Activated B cell treated with CpG ODN at 0.5 μM for 24 hours (primary cell): ENCODE data around the gene TRIM66. TPM values are rescaled to one million over a fixed set of nuclear protein-coding genes. Genes with fewer than 3 reads are reported as not detected.

Experiments used
- ATAC-seq: fragments of 200-7000 bp; cut with Tn5 transposase; one replicate; pipeline ENCODE4 v1.10.0; 2021; ENCODE audit warnings: low read depth, mild to moderate bottlenecking, moderate library complexity
- CTCF ChIA-PET: fragments of 350-600 bp; sonication (Branson Sonifier 250); formaldehyde crosslinking; loops from one replicate; lab custom pipeline; 2021; ENCODE audit warnings: antibody characterized with exemption; lab: Charles Lee
- POLR2A ChIA-PET: fragments of 350-600 bp; sonication (Branson Sonifier 250); formaldehyde crosslinking; loops from one replicate; lab custom pipeline; 2021; ENCODE audit warnings: antibody characterized with exemption; lab: Charles Lee
- DNase-seq: peaks from one replicate; pipeline ENCODE4 v3.0.0; 2022
- H3K27ac Mint-ChIP-seq: one replicate; pipeline ENCODE4 v1.8.0; 2020; ENCODE audit warnings: mixed read lengths
- H3K27me3 Mint-ChIP-seq: one replicate; pipeline ENCODE4 v1.8.0; 2021; ENCODE audit warnings: mixed read lengths
- H3K36me3 Mint-ChIP-seq: one replicate; pipeline ENCODE4 v1.8.0; 2021; ENCODE audit warnings: low read depth, mixed read lengths
- H3K4me1 Mint-ChIP-seq: one replicate; pipeline ENCODE4 v1.8.0; 2021; ENCODE audit warnings: mixed read lengths
- H3K4me3 Mint-ChIP-seq: one replicate; pipeline ENCODE4 v1.8.0; 2020; ENCODE audit warnings: mild to moderate bottlenecking, mixed read lengths
- H3K9me3 Mint-ChIP-seq: one replicate; pipeline ENCODE4 v1.8.0; 2020; ENCODE audit warnings: mixed read lengths
- intact Hi-C: fragments of 100-400 bp; cut with micrococcal nuclease; formaldehyde crosslinking; loops from one replicate; pipeline ENCODE4 v1.15.1; 2024
- total RNA-seq: library from RNA; stranded (reverse); gene quantifications from 2 replicates; pipeline ENCODE4 v1.2.3, GENCODE V29; 2022
- TF ChIP-seq, protein P1 (sequence below): fragments of 200-600 bp; IDR thresholded peaks from one replicate; pipeline ENCODE4 v1.8.0; 2022; ENCODE audit warnings: antibody characterized with exemption, mild to moderate bottlenecking

Gene TRIM66
- total RNA-seq, 1 donor from 2014 or later: 12.4 TPM

DNA sequence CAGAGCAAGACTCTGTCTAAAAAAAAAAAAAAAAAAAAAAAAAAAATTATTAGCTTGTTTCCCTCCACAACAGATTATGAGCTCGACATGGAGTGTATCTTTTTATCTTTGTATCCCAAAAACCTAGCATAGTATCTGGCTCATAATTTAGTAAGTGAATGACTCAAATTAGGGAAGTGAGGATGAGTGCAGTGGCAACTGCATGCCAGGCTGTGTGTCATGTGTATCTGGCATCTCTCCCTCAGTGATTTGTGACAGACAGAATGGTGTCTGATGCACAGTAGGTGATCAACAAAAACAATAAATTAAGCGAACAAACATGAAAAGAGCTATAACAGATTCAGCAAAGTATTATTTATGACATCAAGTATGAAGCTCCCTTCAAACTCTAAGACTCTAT is 95.7 kb downstream of the TRIM66 start:
- intact Hi-C loops: no loop called here
- no peak for DNase-seq
- ChIA-PET POLR2A (no interaction called here), CTCF (no interaction called here)
- Mint-ChIP-seq H3K4me1 (peaks cover 3% of the 10 kb centered on the region), H3K36me3 (no peaks in the 10 kb centered on the region), H3K27ac (no peak overlapping the region), H3K9me3 (peaks cover 4% of the 10 kb centered on the region), H3K4me3 (no peak overlapping the region), H3K27me3 (no peaks in the 10 kb centered on the region)
- peak; percentile 47 for ATAC-seq
- TF ChIP-seq, protein P1, sequence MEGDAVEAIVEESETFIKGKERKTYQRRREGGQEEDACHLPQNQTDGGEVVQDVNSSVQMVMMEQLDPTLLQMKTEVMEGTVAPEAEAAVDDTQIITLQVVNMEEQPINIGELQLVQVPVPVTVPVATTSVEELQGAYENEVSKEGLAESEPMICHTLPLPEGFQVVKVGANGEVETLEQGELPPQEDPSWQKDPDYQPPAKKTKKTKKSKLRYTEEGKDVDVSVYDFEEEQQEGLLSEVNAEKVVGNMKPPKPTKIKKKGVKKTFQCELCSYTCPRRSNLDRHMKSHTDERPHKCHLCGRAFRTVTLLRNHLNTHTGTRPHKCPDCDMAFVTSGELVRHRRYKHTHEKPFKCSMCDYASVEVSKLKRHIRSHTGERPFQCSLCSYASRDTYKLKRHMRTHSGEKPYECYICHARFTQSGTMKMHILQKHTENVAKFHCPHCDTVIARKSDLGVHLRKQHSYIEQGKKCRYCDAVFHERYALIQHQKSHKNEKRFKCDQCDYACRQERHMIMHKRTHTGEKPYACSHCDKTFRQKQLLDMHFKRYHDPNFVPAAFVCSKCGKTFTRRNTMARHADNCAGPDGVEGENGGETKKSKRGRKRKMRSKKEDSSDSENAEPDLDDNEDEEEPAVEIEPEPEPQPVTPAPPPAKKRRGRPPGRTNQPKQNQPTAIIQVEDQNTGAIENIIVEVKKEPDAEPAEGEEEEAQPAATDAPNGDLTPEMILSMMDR: no peak

DNA sequence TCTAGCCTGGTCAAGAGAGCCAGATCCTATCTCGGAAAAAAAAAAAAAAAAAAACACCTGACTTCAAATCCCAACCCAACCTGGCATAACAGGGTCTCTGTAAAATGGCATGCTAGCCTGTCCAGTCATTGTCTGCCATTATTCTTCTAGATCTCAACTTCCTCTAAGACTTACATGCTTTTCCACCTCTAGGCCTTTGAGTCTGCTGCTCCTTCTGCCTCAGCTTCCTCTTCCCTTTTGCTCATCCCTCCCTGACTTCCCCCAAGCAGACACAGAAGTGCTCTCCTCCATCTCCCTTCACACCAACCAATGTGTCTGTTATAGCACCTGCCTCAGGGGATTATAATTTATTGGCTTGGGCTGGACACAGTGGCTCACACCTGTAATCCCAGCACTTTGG is 96.3 kb downstream of the TRIM66 start:
- intact Hi-C loops: no loop called here
- TF ChIP-seq, protein P1: no peak
- Mint-ChIP-seq H3K4me1 (peaks cover 3% of the 10 kb centered on the region), H3K27ac (no peak overlapping the region), H3K36me3 (no peaks in the 10 kb centered on the region), H3K27me3 (no peaks in the 10 kb centered on the region), H3K9me3 (peaks cover 4% of the 10 kb centered on the region), H3K4me3 (no peak overlapping the region)
- CTCF ChIA-PET: no interaction called here
- ATAC-seq: no peak
- POLR2A ChIA-PET: no interaction called here
- no peak for DNase-seq

DNA sequence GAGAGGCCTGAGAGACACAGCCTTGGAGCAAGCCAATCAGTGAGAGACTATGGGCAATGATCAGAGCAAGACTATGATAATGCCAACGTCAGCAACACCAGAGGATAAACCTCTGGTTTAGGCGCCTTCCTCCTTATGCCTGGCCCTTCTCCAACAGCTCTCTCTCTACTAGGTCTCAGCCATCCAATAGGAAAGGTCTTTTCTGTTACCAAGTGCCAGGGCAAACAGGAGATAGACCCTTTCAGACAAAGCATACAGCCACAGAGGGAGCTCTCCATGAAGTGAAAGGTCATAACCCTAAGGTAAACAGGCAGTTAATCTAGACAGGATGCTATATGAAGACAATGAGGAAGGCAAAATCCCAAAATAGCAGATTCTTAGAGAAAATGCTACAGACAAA is 98.0 kb downstream of the TRIM66 start:
- no peak overlapping the region for H3K4me3 Mint-ChIP-seq
- peaks cover 11% of the 10 kb centered on the region for H3K9me3 Mint-ChIP-seq
- H3K27ac Mint-ChIP-seq: no peak overlapping the region
- no peaks in the 10 kb centered on the region for H3K27me3 Mint-ChIP-seq
- ATAC-seq (no peak), DNase-seq (no peak)
- ChIA-PET CTCF (interaction anchor here (0.7 kb wide), 1 partner anchor 355 kb away, joined by 6 read pairs; no protein-coding TSS in a partner anchor), POLR2A (no interaction called here)
- intact Hi-C loops: no loop called here
- TF ChIP-seq, protein P1: no peak
- peaks cover 3% of the 10 kb centered on the region for H3K4me1 Mint-ChIP-seq
- no peaks in the 10 kb centered on the region for H3K36me3 Mint-ChIP-seq

DNA sequence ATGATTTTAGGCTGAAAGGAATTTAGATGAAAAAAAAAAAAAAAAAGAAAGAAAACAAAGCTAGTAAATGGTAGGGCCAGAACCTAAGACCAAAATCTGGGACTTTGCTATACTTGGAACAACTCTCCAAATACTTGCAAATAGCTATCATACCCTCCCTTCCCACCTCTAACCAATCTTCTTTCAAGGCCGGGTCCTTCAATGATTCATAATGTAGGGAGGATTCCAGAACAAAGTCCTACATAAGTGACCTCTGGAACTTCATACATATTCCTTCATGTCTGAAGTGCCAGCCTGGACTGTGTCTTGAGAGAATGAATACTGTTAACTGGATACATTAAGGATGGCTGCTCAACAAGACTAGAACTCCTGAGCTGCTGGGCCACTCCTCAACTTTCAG is 98.4 kb downstream of the TRIM66 start:
- POLR2A ChIA-PET: no interaction called here
- DNase-seq (no peak), ATAC-seq (no peak)
- H3K27ac Mint-ChIP-seq: no peak overlapping the region
- H3K27me3 Mint-ChIP-seq: no peaks in the 10 kb centered on the region
- TF ChIP-seq, protein P1: no peak
- H3K4me1 Mint-ChIP-seq: peaks cover 3% of the 10 kb centered on the region
- H3K36me3 Mint-ChIP-seq: no peaks in the 10 kb centered on the region
- H3K9me3 Mint-ChIP-seq: peaks cover 11% of the 10 kb centered on the region
- CTCF ChIA-PET: interaction anchor here (0.7 kb wide), 1 partner anchor 354 kb away, joined by 6 read pairs; no protein-coding TSS in a partner anchor
- intact Hi-C loops: no loop called here
- no peak overlapping the region for H3K4me3 Mint-ChIP-seq

DNA sequence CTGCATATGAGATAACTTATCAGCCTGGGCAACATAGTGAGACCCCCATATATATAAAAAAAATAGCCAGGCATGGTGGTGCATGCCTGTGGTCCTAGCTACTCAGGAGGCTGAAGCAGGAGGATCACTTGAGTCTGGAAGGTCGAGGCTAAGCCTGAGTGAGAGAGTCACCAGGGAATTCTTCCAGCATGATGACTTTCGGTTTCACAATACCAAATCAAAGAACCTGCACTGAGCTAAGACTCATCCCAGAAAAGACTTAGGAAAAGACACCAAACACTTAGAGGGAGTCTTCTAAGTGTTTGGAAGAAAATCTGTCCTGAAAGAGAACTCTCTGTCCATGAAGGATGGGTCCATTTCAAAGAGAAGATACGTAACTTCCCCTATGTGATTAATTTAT is 101.2 kb downstream of the TRIM66 start:
- no peak overlapping the region for H3K4me3 Mint-ChIP-seq
- no peaks in the 10 kb centered on the region for H3K36me3 Mint-ChIP-seq
- DNase-seq (no peak), ATAC-seq (no peak)
- H3K9me3 Mint-ChIP-seq: peaks cover 10% of the 10 kb centered on the region
- TF ChIP-seq, protein P1: no peak
- POLR2A ChIA-PET: no interaction called here
- intact Hi-C loops: no loop called here
- H3K27me3 Mint-ChIP-seq: no peaks in the 10 kb centered on the region
- peaks cover 3% of the 10 kb centered on the region for H3K4me1 Mint-ChIP-seq
- H3K27ac Mint-ChIP-seq: no peak overlapping the region
- CTCF ChIA-PET: no interaction called here
